SK-N-SH treated with all-trans-retinoic acid at 6 μM for 48 hours (cell line): ENCODE data around the gene PRF1.

Source experiments
- ATAC-seq: fragments of 200-7000 bp; cut with Tn5 transposase; 3 replicates; pipeline ENCODE4 v1.9.1; 2020; ENCODE audit warnings: mild to moderate bottlenecking, moderate library complexity
- BACH2 ChIP-seq: fragments of 250-450 bp; sonication (Bioruptor Pico); IDR thresholded peaks from 2 replicates; pipeline ENCODE4 v1.9.0; 2021; ENCODE audit warnings: mild to moderate bottlenecking, borderline replicate concordance
- CREB5 ChIP-seq: fragments of 250-450 bp; sonication (Bioruptor Pico); IDR thresholded peaks from 2 replicates; pipeline ENCODE4 v1.5.1; 2020; ENCODE audit warnings: low read depth, mild to moderate bottlenecking, moderate library complexity
- CSDC2 ChIP-seq: fragments of 250-450 bp; sonication (Bioruptor Pico); IDR thresholded peaks from 2 replicates; pipeline ENCODE4 v1.5.0; 2020; ENCODE audit warnings: mild to moderate bottlenecking, moderate library complexity
- CSRNP3 ChIP-seq: fragments of 250-450 bp; sonication (Bioruptor Pico); IDR thresholded peaks from 2 replicates; pipeline ENCODE4 v1.5.1; 2021; ENCODE audit warnings: mild to moderate bottlenecking, moderate library complexity
- ESRRG ChIP-seq: fragments of 250-450 bp; sonication (Bioruptor Pico); IDR thresholded peaks from 2 replicates; pipeline ENCODE4 v1.6.1; 2021; ENCODE audit warnings: mild to moderate bottlenecking
- OSR1 ChIP-seq: fragments of 250-450 bp; sonication (Bioruptor Pico); IDR thresholded peaks from 2 replicates; pipeline ENCODE4 v1.8.0; 2022; ENCODE audit warnings: moderate library complexity, mild to moderate bottlenecking, inconsistent platforms
- PATZ1 ChIP-seq: fragments of 250-450 bp; sonication (Bioruptor Pico); IDR thresholded peaks from 2 replicates; pipeline ENCODE4 v1.8.0; 2020; ENCODE audit warnings: mild to moderate bottlenecking, moderate library complexity, borderline replicate concordance
- PPARA ChIP-seq: fragments of 250-450 bp; sonication (Bioruptor Pico); IDR thresholded peaks from 2 replicates; pipeline ENCODE4 v1.5.0; 2020; ENCODE audit warnings: mild to moderate bottlenecking, borderline replicate concordance
- RARB ChIP-seq: fragments of 250-450 bp; sonication (Bioruptor Pico); IDR thresholded peaks from 2 replicates; pipeline ENCODE4 v1.8.0; 2021; ENCODE audit warnings: mild to moderate bottlenecking, moderate library complexity
- SNAI2 ChIP-seq: fragments of 250-450 bp; sonication (Bioruptor Pico); IDR thresholded peaks from 2 replicates; pipeline ENCODE4 v1.5.0; 2020; ENCODE audit warnings: mild to moderate bottlenecking, moderate library complexity
- TOX ChIP-seq: fragments of 250-450 bp; sonication (Bioruptor Pico); IDR thresholded peaks from 2 replicates; pipeline ENCODE4 v1.8.0; 2021; ENCODE audit warnings: mild to moderate bottlenecking, moderate library complexity, borderline replicate concordance
- ZC3H10 ChIP-seq: fragments of 250-450 bp; sonication (Bioruptor Pico); IDR thresholded peaks from 2 replicates; pipeline ENCODE4 v1.5.1; 2021; ENCODE audit warnings: mild to moderate bottlenecking, moderate library complexity
- ZFP3 ChIP-seq: fragments of 250-450 bp; sonication (Bioruptor Pico); IDR thresholded peaks from 2 replicates; pipeline ENCODE4 v1.5.0; 2020; ENCODE audit warnings: mild to moderate bottlenecking, moderate library complexity
- ZNF565 ChIP-seq: fragments of 450-650 bp; formaldehyde crosslinking; conservative IDR thresholded peaks from 2 replicates; pipeline ENCODE4 v1.5.0; 2020; ENCODE audit warnings: low read depth, mild to moderate bottlenecking, moderate library complexity
- ZNF70 ChIP-seq: fragments of 450-650 bp; formaldehyde crosslinking; IDR thresholded peaks from 2 replicates; pipeline ENCODE4 v1.5.0; 2020; ENCODE audit warnings: mild to moderate bottlenecking, moderate library complexity
- ZNF8 ChIP-seq: fragments of 450-650 bp; formaldehyde crosslinking; IDR thresholded peaks from 2 replicates; pipeline ENCODE4 v1.5.0; 2020; ENCODE audit warnings: mild to moderate bottlenecking, moderate library complexity

PRF1 gene

GRCh38 chr10:70549962-70550458 is 52.5 kb downstream of the PRF1 start:
- peak; percentile 93 for ATAC-seq
- TF ChIP-seq ZNF70 (CRISPR knock-in tag) (no peak), CSDC2 (no peak), RARB (no peak), BACH2 (CRISPR knock-in tag) (no peak), PATZ1 (CRISPR knock-in tag) (no peak), ESRRG (no peak), SNAI2 (CRISPR knock-in tag) (no peak), CSRNP3 (CRISPR knock-in tag) (no peak), PPARA (no peak)
- TF ChIP-seq, all 23 proteins: peak for 0

GRCh38 chr10:70549351-70549961 is 53.1 kb downstream of the PRF1 start:
- peak; percentile 40 for ATAC-seq
- TF ChIP-seq ESRRG (no peak), RARB (no peak), ZC3H10 (CRISPR knock-in tag) (no peak), ZNF8 (CRISPR knock-in tag) (no peak), CREB5 (CRISPR knock-in tag) (no peak), TOX (CRISPR knock-in tag) (no peak), OSR1 (CRISPR knock-in tag) (no peak), ZFP3 (no peak), PATZ1 (CRISPR knock-in tag) (no peak), ZNF565 (CRISPR knock-in tag) (no peak), BACH2 (CRISPR knock-in tag) (no peak), PPARA (no peak)
- TF ChIP-seq, all 23 proteins: peak for 0
